ENCODE data around the gene MARCKSL1.

DNA sequence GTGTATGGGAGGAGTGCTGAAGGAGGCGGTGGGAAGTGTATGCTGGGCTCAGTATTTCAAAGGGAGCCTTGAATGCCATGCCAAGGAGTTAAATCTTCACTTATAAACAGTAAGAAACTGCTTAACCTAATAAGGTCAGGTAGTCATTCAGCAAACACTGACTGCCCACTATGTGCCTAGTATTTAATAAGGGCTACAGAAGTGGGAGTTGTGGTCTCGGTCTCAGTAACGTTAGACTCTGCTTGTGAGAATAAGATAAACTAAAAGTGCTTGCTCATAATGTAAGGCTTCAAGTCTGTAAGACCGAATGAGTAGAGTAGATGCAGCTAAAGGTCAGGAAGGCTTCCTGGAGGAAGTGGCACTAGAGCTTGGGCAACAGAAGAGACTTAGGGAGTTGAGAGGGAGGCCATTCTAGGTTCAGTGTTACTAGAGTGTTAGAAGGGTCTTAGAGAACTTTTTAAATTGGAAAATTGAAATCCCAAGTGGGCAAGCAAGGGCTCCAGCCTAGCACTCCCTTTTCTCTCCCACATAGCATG, 6.0 kb downstream of the MARCKSL1 start:
- TF ChIP-seq, protein P1, sequence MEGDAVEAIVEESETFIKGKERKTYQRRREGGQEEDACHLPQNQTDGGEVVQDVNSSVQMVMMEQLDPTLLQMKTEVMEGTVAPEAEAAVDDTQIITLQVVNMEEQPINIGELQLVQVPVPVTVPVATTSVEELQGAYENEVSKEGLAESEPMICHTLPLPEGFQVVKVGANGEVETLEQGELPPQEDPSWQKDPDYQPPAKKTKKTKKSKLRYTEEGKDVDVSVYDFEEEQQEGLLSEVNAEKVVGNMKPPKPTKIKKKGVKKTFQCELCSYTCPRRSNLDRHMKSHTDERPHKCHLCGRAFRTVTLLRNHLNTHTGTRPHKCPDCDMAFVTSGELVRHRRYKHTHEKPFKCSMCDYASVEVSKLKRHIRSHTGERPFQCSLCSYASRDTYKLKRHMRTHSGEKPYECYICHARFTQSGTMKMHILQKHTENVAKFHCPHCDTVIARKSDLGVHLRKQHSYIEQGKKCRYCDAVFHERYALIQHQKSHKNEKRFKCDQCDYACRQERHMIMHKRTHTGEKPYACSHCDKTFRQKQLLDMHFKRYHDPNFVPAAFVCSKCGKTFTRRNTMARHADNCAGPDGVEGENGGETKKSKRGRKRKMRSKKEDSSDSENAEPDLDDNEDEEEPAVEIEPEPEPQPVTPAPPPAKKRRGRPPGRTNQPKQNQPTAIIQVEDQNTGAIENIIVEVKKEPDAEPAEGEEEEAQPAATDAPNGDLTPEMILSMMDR (IDR thresholded peaks at IDR 0.05), result no peak
- TF ChIP-seq POLR2A (IDR thresholded peaks at IDR 0.05), result no peak
